Neural crest cell (in vitro differentiated cells): ENCODE data around the gene MADD. TPM values are rescaled to one million over a fixed set of nuclear protein-coding genes. Genes with fewer than 3 reads are reported as not detected.

ENCODE experiments used
- DNase-seq: peaks from one replicate; pipeline ENCODE4 v3.0.0; 2021; ENCODE audit warnings: low read depth, mixed read lengths, low spot score
- H3K27ac Mint-ChIP-seq: one replicate; pipeline ENCODE4 v1.8.0; 2021; ENCODE audit warnings: mild to moderate bottlenecking, mixed read lengths; ENCODE audit not compliant: unreplicated experiment
- H3K27me3 Mint-ChIP-seq: 2 replicates; pipeline ENCODE4 v1.8.0; 2021; ENCODE audit warnings: low read depth, mild to moderate bottlenecking, mixed read lengths
- H3K36me3 Mint-ChIP-seq: 2 replicates; pipeline ENCODE4 v1.8.0; 2021; ENCODE audit warnings: low read depth, mild to moderate bottlenecking, mixed read lengths
- H3K4me1 Mint-ChIP-seq: 2 replicates; pipeline ENCODE4 v1.8.0; 2021; ENCODE audit warnings: mixed read lengths
- H3K4me3 Mint-ChIP-seq: one replicate; pipeline ENCODE4 v1.8.0; 2021; ENCODE audit warnings: mild to moderate bottlenecking, mixed read lengths
- H3K9me3 Mint-ChIP-seq: 2 replicates; pipeline ENCODE4 v1.8.0; 2021; ENCODE audit warnings: mixed read lengths
- total RNA-seq: library from RNA; stranded (reverse); gene quantifications from 2 replicates; pipeline ENCODE4 v1.2.1, GENCODE V29; 2021
- TF ChIP-seq, protein P1 (sequence below): fragments of 200-600 bp; sonication (generic); conservative IDR thresholded peaks from 2 replicates; pipeline ENCODE4 v1.5.0; 2021; ENCODE audit warnings: antibody characterized with exemption, mild to moderate bottlenecking

MADD gene
- total RNA-seq, 1 donor from 2014 or later, result 59.2 TPM

DNA sequence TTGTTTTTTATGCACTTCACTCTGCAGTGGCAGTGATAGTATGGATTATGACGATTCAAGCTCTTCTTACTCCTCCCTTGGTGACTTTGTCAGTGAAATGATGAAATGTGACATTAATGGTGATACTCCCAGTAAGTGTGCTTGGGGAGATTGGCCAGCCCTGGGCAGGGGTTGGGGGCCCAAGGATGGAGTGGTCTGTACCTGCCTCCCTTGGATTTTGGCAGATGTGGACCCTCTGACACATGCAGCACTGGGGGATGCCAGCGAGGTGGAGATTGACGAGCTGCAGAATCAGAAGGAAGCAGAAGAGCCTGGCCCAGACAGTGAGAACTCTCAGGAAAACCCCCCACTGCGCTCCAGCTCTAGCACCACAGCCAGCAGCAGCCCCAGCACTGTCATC lies 14.2 kb downstream of the MADD start:
- H3K4me3 Mint-ChIP-seq, result no peak overlapping the region
- DNase-seq, result no peak

DNA sequence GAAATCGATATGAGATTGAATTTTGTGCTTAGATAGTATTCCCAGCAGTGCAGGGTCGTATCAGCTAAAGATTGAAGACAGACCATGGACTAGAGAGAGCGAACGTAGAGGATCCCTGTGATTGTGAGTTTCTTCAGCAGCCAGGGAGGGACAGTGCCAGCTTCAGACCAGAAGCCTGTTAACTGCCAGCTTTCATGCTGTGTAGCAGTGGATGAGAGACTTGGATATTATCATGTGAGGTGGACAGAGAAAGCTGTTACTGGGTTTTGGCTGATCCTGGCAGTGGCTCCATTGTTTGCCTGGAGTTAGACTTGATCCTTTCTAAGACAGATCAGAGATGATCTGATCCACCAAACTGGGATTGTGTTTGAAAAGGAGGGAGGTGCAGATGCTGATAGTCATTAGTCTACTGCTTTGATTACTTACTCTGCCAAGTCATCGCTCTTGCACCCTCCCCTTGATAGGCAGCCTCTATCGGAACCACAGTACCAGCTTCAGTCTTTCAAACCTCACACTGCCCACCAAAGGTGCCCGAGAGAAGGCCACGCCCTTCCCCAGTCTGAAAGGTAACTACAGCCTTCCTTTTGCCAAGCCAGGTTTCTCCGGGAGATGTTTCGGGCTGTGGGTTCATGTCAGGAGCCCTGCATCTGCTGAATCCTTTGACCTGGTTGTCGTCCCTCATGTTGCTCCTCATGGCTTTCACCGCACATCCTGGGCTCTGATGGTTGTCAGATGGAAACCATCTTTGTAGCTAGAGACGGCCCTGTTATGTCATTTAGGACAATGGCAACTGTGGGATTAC lies 16.2 kb downstream of the MADD start:
- Mint-ChIP-seq H3K27ac (no peak overlapping the region), H3K4me1 (no peaks in the 10 kb centered on the region), H3K4me3 (no peak overlapping the region), H3K9me3 (no peaks in the 10 kb centered on the region), H3K36me3 (peaks cover 13% of the 10 kb centered on the region), H3K27me3 (no peaks in the 10 kb centered on the region)
- DNase-seq, result no peak
- TF ChIP-seq, protein P1, sequence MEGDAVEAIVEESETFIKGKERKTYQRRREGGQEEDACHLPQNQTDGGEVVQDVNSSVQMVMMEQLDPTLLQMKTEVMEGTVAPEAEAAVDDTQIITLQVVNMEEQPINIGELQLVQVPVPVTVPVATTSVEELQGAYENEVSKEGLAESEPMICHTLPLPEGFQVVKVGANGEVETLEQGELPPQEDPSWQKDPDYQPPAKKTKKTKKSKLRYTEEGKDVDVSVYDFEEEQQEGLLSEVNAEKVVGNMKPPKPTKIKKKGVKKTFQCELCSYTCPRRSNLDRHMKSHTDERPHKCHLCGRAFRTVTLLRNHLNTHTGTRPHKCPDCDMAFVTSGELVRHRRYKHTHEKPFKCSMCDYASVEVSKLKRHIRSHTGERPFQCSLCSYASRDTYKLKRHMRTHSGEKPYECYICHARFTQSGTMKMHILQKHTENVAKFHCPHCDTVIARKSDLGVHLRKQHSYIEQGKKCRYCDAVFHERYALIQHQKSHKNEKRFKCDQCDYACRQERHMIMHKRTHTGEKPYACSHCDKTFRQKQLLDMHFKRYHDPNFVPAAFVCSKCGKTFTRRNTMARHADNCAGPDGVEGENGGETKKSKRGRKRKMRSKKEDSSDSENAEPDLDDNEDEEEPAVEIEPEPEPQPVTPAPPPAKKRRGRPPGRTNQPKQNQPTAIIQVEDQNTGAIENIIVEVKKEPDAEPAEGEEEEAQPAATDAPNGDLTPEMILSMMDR, result no peak

More for the DNA sequence above, 14.2 kb downstream of the MADD start:
- Mint-ChIP-seq H3K9me3 (no peaks in the 10 kb centered on the region), H3K4me1 (no peaks in the 10 kb centered on the region), H3K36me3 (peaks cover 7% of the 10 kb centered on the region), H3K27ac (no peak overlapping the region), H3K27me3 (no peaks in the 10 kb centered on the region)
- TF ChIP-seq, protein P1, result no peak

- H3K27ac Mint-ChIP-seq, result no peak overlapping the region
- no peaks in the 10 kb centered on the region for H3K27me3 Mint-ChIP-seq
- H3K4me3 Mint-ChIP-seq, result no peak overlapping the region
- no peak for DNase-seq
- TF ChIP-seq, protein P1, result no peak
- H3K9me3 Mint-ChIP-seq, result no peaks in the 10 kb centered on the region
- no peaks in the 10 kb centered on the region for H3K4me1 Mint-ChIP-seq
- peaks cover 16% of the 10 kb centered on the region for H3K36me3 Mint-ChIP-seq
Observed at GRCh38 chr11:47288066-47288465, 18.1 kb downstream of the MADD start.

DNA sequence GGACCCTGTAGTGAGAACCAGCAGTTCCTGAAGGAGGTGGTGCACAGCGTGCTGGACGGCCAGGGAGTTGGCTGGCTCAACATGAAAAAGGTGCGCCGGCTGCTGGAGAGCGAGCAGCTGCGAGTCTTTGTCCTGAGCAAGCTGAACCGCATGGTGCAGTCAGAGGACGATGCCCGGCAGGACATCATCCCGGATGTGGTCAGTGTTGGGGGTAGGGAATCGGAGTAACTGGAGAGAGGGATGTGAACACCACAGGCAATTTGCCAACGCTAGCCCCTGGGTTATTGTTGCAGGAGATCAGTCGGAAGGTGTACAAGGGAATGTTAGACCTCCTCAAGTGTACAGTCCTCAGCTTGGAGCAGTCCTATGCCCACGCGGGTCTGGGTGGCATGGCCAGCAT lies 19.9 kb downstream of the MADD start:
- Mint-ChIP-seq H3K27me3 (no peaks in the 10 kb centered on the region), H3K4me1 (no peaks in the 10 kb centered on the region), H3K36me3 (peaks cover 8% of the 10 kb centered on the region), H3K27ac (no peak overlapping the region), H3K9me3 (no peaks in the 10 kb centered on the region), H3K4me3 (no peak overlapping the region)
- TF ChIP-seq, protein P1, result no peak
- no peak for DNase-seq

GRCh38 chr11:47295385-47295784 lies 25.5 kb downstream of the MADD start:
- DNase-seq, result no peak
- Mint-ChIP-seq H3K4me3 (no peak overlapping the region), H3K9me3 (peaks cover 8% of the 10 kb centered on the region), H3K36me3 (peaks cover 36% of the 10 kb centered on the region), H3K27me3 (no peaks in the 10 kb centered on the region), H3K4me1 (no peaks in the 10 kb centered on the region), H3K27ac (no peak overlapping the region)
- TF ChIP-seq, protein P1, result no peak
